IPS-20b (cell line): ENCODE data around the gene AGL.
"Not testable (repeated sequence)": the region's sequence is repeated elsewhere in the genome, so short reads cannot be mapped to it uniquely, and the experiment has no call there.

Source experiments
- H3K27ac ChIP-seq: one replicate; pipeline ENCODE4 v1.5.1; 2013; ENCODE audit warnings: low read length
- H3K27me3 ChIP-seq: 2 replicates; pipeline ENCODE4 v1.6.1; 2013; ENCODE audit warnings: mild to moderate bottlenecking, low read length, inconsistent platforms; ENCODE audit not compliant: insufficient read depth
- H3K36me3 ChIP-seq: 2 replicates; pipeline ENCODE4 v1.6.1; 2013; ENCODE audit warnings: low read depth, mild to moderate bottlenecking, inconsistent platforms, low read length, moderate library complexity; ENCODE audit not compliant: insufficient read depth
- H3K4me1 ChIP-seq: 2 replicates; pipeline ENCODE4 v1.6.1; 2013; ENCODE audit warnings: mild to moderate bottlenecking, control low read depth, inconsistent platforms, low read length, moderate library complexity; ENCODE audit not compliant: insufficient read depth
- H3K4me3 ChIP-seq: 2 replicates; pipeline ENCODE4 v1.5.1; 2013; ENCODE audit warnings: mild to moderate bottlenecking, low read length, inconsistent platforms
- H3K9ac ChIP-seq: 2 replicates; pipeline ENCODE4 v1.6.1; 2013; ENCODE audit warnings: low read depth, mild to moderate bottlenecking, inconsistent platforms, low read length, moderate library complexity
- H3K9me3 ChIP-seq: 2 replicates; pipeline ENCODE4 v1.6.1; 2013; ENCODE audit warnings: mild to moderate bottlenecking, low read depth, low read length, inconsistent platforms; ENCODE audit not compliant: insufficient read depth

Gene AGL

GRCh38 chr1:99886841-99887240 is 36.7 kb downstream of the AGL start:
- Histone ChIP-seq H3K4me1 (peaks cover 4% of the 10 kb centered on the region; the same call in 1 of the 2 replicates), H3K36me3 (peaks cover 46% of the 10 kb centered on the region), H3K9ac (no peak overlapping the region), H3K4me3 (no peak overlapping the region), H3K27ac (no peak overlapping the region), H3K27me3 (no peaks in the 10 kb centered on the region), H3K9me3 (peaks cover 10% of the 10 kb centered on the region)

DNA sequence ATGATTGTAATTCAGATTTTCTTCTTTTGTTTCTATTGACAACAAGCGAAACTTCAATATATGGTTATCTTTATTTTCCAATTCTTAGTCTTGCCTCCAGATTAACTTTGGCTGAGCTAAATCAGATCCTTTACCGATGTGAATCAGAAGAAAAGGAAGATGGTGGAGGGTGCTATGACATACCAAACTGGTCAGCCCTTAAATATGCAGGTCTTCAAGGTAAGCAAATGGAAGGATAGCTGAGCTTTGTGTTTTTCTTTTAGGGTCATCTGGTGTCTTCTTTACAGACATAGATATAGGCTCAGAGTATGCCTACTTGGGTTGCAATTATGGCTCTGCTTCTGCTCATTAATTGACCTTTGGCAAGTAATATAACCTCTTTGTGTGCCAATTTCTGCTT is 37.7 kb downstream of the AGL start:
- H3K27ac ChIP-seq: no peak overlapping the region
- H3K27me3 ChIP-seq: no peaks in the 10 kb centered on the region
- peaks cover 4% of the 10 kb centered on the region; the same call in 1 of the 2 replicates for H3K4me1 ChIP-seq
- no peak overlapping the region for H3K4me3 ChIP-seq
- H3K9ac ChIP-seq: no peak overlapping the region
- peaks cover 10% of the 10 kb centered on the region for H3K9me3 ChIP-seq
- peaks cover 40% of the 10 kb centered on the region for H3K36me3 ChIP-seq

DNA sequence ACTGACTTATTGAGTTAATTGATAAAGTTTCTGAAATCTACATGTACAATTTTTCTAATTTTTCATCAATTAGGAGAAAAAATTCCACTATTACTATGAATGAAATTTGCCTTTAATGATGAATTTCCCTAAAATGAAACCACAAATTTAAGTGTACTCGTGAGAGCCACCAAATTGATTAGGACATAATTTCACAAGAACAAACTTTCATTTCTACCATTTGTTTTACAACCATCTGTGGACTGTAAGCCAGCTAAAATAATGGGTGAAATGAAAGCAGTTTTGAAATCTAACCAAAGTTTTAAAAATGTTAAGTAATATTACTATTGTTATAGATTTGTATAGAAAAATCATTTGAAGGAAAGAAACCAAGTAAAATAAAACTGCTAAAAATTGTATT is 41.8 kb downstream of the AGL start:
- Histone ChIP-seq H3K9me3 (no peaks in the 10 kb centered on the region), H3K4me1 (peaks cover 2% of the 10 kb centered on the region; the same call in 1 of the 2 replicates), H3K9ac (no peak overlapping the region), H3K36me3 (peaks cover 17% of the 10 kb centered on the region), H3K4me3 (no peak overlapping the region), H3K27ac (no peak overlapping the region), H3K27me3 (no peaks in the 10 kb centered on the region)

GRCh38 chr1:99903278-99903677 is 53.1 kb downstream of the AGL start:
- H3K27ac ChIP-seq, H3K4me1 ChIP-seq, H3K9me3 ChIP-seq, H3K9ac ChIP-seq, H3K4me3 ChIP-seq, H3K27me3 ChIP-seq: not testable (repeated sequence)
- H3K36me3 ChIP-seq: peaks cover 11% of the 10 kb centered on the region; the same call in 1 of the 2 replicates

- H3K27ac ChIP-seq: no peak overlapping the region
- no peak overlapping the region for H3K9ac ChIP-seq
- H3K4me1 ChIP-seq: no peaks in the 10 kb centered on the region
- 0 out of 2 replicates have a peak, but pooled peaks cover 3% of the 10 kb centered on the region for H3K9me3 ChIP-seq
- H3K36me3 ChIP-seq: peaks cover 10% of the 10 kb centered on the region; the same call in 1 of the 2 replicates
- H3K27me3 ChIP-seq: no peaks in the 10 kb centered on the region
- H3K4me3 ChIP-seq: no peak overlapping the region
These were observed 56.4 kb downstream of the AGL start for GRCh38 chr1:99906535-99906934.

GRCh38 chr1:99917214-99917613 is 67.1 kb downstream of the AGL start:
- Histone ChIP-seq H3K9me3 (no peaks in the 10 kb centered on the region), H3K27ac (no peak overlapping the region), H3K4me1 (no peaks in the 10 kb centered on the region), H3K27me3 (no peaks in the 10 kb centered on the region), H3K4me3 (no peak overlapping the region), H3K36me3 (peaks cover 17% of the 10 kb centered on the region; the same call in 1 of the 2 replicates), H3K9ac (no peak overlapping the region)

- Histone ChIP-seq H3K4me3 (no peak overlapping the region), H3K36me3 (0 out of 2 replicates have a peak, but pooled peaks cover 6% of the 10 kb centered on the region), H3K27ac (no peak overlapping the region), H3K9ac (no peak overlapping the region), H3K4me1 (no peaks in the 10 kb centered on the region), H3K9me3 (no peaks in the 10 kb centered on the region), H3K27me3 (no peaks in the 10 kb centered on the region)
These were observed 69.1 kb downstream of the AGL start for GRCh38 chr1:99919220-99919619.

DNA sequence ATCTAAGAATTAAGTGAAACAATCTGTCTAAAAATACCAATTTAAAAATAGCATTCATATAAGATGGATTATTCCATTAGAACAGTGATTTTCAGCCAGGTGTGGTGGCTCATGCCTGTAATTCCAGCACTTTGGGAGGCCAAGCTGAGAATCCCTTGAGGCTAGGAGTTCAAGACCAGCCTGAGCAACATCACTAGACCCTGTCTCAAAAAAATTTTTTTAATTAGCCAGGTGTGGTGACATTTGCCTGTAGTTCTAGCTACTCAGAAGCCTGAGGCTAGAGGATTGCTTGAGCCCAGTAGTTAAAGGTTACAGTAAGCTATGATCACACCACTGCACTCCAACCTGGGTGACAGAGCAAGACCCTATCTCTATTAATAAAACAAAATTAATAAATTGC is 84.6 kb downstream of the AGL start:
- Histone ChIP-seq H3K27me3 (no peaks in the 10 kb centered on the region), H3K4me3 (no peak overlapping the region), H3K36me3 (no peaks in the 10 kb centered on the region), H3K9ac (no peak overlapping the region), H3K9me3 (no peaks in the 10 kb centered on the region), H3K4me1 (no peaks in the 10 kb centered on the region), H3K27ac (no peak overlapping the region)

- no peaks in the 10 kb centered on the region for H3K4me1 ChIP-seq
- H3K9ac ChIP-seq: no peak overlapping the region
- H3K36me3 ChIP-seq: no peaks in the 10 kb centered on the region
- H3K27me3 ChIP-seq: no peaks in the 10 kb centered on the region
- H3K4me3 ChIP-seq: no peak overlapping the region
- no peaks in the 10 kb centered on the region for H3K9me3 ChIP-seq
- H3K27ac ChIP-seq: no peak overlapping the region
These were observed 85.4 kb downstream of the AGL start for GRCh38 chr1:99935534-99935933.

DNA sequence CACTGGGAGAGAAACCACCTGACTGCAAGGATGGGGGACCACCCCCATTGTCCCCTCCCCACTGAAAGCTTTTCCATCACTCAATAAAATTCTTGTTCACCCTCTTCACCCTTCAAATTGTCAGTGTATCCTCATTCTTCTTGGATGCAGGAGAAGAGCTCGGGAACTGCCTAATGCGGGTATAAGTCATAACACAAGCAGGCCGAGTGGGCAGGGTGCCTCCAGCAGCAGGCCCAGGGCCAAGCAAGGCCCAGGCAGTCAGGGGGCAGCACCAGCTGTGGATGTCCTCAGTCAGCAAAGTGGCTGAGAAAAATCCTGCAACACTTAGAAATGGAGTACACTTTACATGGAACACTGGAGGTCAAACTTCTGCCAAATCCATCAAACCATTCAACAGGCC is 85.9 kb downstream of the AGL start:
- H3K27me3 ChIP-seq: no peaks in the 10 kb centered on the region
- no peak overlapping the region for H3K4me3 ChIP-seq
- no peak overlapping the region for H3K9ac ChIP-seq
- no peaks in the 10 kb centered on the region for H3K4me1 ChIP-seq
- H3K9me3 ChIP-seq: no peaks in the 10 kb centered on the region
- H3K36me3 ChIP-seq: no peaks in the 10 kb centered on the region
- H3K27ac ChIP-seq: no peak overlapping the region

GRCh38 chr1:99942723-99943122 is 92.6 kb downstream of the AGL start:
- Histone ChIP-seq H3K27me3 (no peaks in the 10 kb centered on the region), H3K4me1 (no peaks in the 10 kb centered on the region), H3K36me3 (no peaks in the 10 kb centered on the region), H3K9ac (no peak overlapping the region), H3K27ac (no peak overlapping the region), H3K4me3 (no peak overlapping the region), H3K9me3 (no peaks in the 10 kb centered on the region)

GRCh38 chr1:99943223-99943794 is 93.1 kb downstream of the AGL start:
- no peaks in the 10 kb centered on the region for H3K4me1 ChIP-seq
- H3K4me3 ChIP-seq: no peak overlapping the region
- H3K27ac ChIP-seq: no peak overlapping the region
- H3K9me3 ChIP-seq: no peaks in the 10 kb centered on the region
- no peaks in the 10 kb centered on the region for H3K27me3 ChIP-seq
- no peaks in the 10 kb centered on the region for H3K36me3 ChIP-seq
- H3K9ac ChIP-seq: no peak overlapping the region
